Heart left ventricle (tissue), 16 donors: ENCODE data around the gene APCDD1. TPM values are rescaled to one million over a fixed set of nuclear protein-coding genes. Genes with fewer than 3 reads are reported as not detected.

Experiments
- ATAC-seq, 4 donors: fragments of 200-7000 bp; cut with Tn5 transposase; one replicate each; pipeline ENCODE4 v1.9.1; 2020 to 2022; ENCODE audit warnings: moderate library complexity in 4 of 4, mild to moderate bottlenecking in 3 of 4, moderate number of reproducible peaks in 1 of 4
- DNase-seq, 5 donors: peaks; one replicate each; pipeline ENCODE4 v3.0.0-alpha.2; 2020
- H3K27ac ChIP-seq, 12 donors: fragments of 200-600 bp; sonication (generic) in 4 of 12; one replicate each; pipeline versions ENCODE4 v1.5.0 to v1.8.0; 2016 to 2022; ENCODE audit warnings: mild to moderate bottlenecking in 2 of 12
- H3K27me3 ChIP-seq, 9 donors: fragments of 200-600 bp; sonication (generic) in 2 of 9; one replicate each; pipeline versions ENCODE4 v1.5.1 to v1.8.0; 2016 to 2022; ENCODE audit warnings: mild to moderate bottlenecking in 3 of 9
- H3K36me3 ChIP-seq, 9 donors: fragments of 200-600 bp; sonication (generic) in 2 of 9; one replicate each; pipeline versions ENCODE4 v1.5.0 to v1.8.0; 2018 to 2022; ENCODE audit warnings: mild to moderate bottlenecking in 2 of 9
- H3K4me1 ChIP-seq, 12 donors: fragments of 200-600 bp; sonication (generic) in 4 of 12; one replicate each; pipeline versions ENCODE4 v1.5.0 to v1.8.0; 2016 to 2022; ENCODE audit warnings: mild to moderate bottlenecking in 3 of 12
- H3K4me3 ChIP-seq, 12 donors: fragments of 200-600 bp; sonication (generic) in 4 of 12; one replicate each; pipeline versions ENCODE4 v1.5.0 to v1.8.0; 2017 to 2022; ENCODE audit warnings: mild to moderate bottlenecking in 9 of 12, moderate library complexity in 4 of 12
- H3K9me3 ChIP-seq, 12 donors: fragments of 200-600 bp; sonication (generic) in 4 of 12; one replicate each; pipeline versions ENCODE4 v1.5.0 to v1.8.0; 2016 to 2022; ENCODE audit warnings: mild to moderate bottlenecking in 1 of 12
- POLR2A ChIP-seq, 2 donors: fragments of 450-650 bp; IDR thresholded peaks; one replicate each; pipeline ENCODE4 v1.6.1; 2017; ENCODE audit warnings: antibody characterized with exemption in 2 of 2, mild to moderate bottlenecking in 2 of 2, moderate library complexity in 2 of 2
- WGBS, 4 donors: extraction: QIAGEN DNeasy Blood & Tissue Kit in 2 of 4; methylation state at CpG; one replicate each; pipeline versions ENCODE4 v1.1.5 to v1.1.7; 2013 to 2018; 5-methylcytosine and 5-hydroxymethylcytosine counted together
- intact Hi-C, 10 donors: fragments of 100-400 bp; cut with DNase I; formaldehyde crosslinking; loops; one replicate each; pipeline versions ENCODE4 v1.11.1 to v1.14.2; 2022
- polyA plus RNA-seq, 2 donors: library from polyadenylated mRNA; stranded (reverse); fragments of 200-250 nt; gene quantifications; one replicate each; pipeline ENCODE4 v1.2.3, GENCODE V29; 2013
- total RNA-seq, 9 donors: library from RNA; depleted of rRNA in 2 of 9; stranded (reverse); fragments of >200 nt in 2 of 9; fragmentation: NEBNext Ultra II Directional in 3 of 9; extraction: Animal tissue kit (Norgen Biotek cat#: 25700) in 3 of 9; gene quantifications; one replicate each; pipeline versions ENCODE4 v1.1.0 to v1.2.4, GENCODE V29; 2016 to 2023
- TF ChIP-seq, protein P1 (sequence below), 12 donors: fragments of 200-600 bp; sonication (generic) in 4 of 12; IDR thresholded peaks; one replicate each; pipeline versions ENCODE4 v1.5.0 to v1.8.0; 2018 to 2022; ENCODE audit warnings: antibody characterized with exemption in 12 of 12, mild to moderate bottlenecking in 5 of 12
- donor health status: ischemic (EF 13 %, LVEDD 7.1; RV severe dilation, severe dysfunction).
- donor health status: healthy with polysubstance abuse.
- donor health status: DM: no; HTN: yes; CAD: no.
- donor health status: DM: no; HTN: no; CAD: no.
- donor health status: ischemic (EF 25% LVEDD 6.9; RV normal size, moderate dysfunction).
- donor health status: ischemic (EF 25% LVEDD 5.7; RV mildly dilated, moderate dysfunction).
- donor health status: healthy.
- donor health status: DM: yes; HTN: yes; CAD: no.
- donor health status: ischemic (EF 35%, LVEDD 5.7; RV mildly dilated, moderate dysfunction).
- donor health status: nonischemic (EF 11% LVEDD 7.7; RV severe dilation, severe dysfunction).
- donor health status: DM: yes; HTN: yes; CAD: no.
- donor health status: PGD.
- donor health status: ischemic (EF 29% LVEDD 5.4; RV normal size, mild dysfunction).
- donor health status: nonischemic (EF 23%, LVEDD 6.1; RV moderate dilation, normal function).

APCDD1 gene
- total and polyA plus RNA-seq, 11 donors: 7.5 to 65.4 (median 15.7) TPM

DNA sequence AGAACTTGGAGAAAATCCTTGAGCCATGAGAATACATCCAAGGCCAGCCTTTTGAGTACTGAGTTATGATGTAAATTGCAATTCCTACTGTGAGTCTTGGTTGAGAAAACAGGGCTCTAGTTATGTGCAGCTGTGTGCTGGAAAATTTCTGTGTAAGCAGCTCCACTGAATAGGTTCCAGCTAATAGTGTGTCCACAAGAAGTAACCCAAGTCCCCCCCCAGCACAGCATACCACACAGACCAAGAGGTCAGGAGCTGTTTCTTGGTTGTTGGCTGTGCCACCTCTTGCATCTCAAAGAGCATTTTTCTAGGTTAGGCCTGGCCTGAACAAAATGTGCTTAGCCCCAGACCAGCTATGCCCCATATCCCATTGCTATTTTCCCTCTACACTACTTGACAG lies 36.8 kb upstream of the APCDD1 start:
- no peak overlapping the region for H3K4me3 ChIP-seq
- peaks cover 0 to 5% (median 0%) of the 10 kb centered on the region in 12 donors for H3K9me3 ChIP-seq
- peak in 1 of 4 donors; percentile 10 for ATAC-seq
- intact Hi-C loops: no loop called here
- peaks cover 0 to 8% (median 3%) of the 10 kb centered on the region in 12 donors for H3K4me1 ChIP-seq
- H3K27ac ChIP-seq: no peak overlapping the region
- no peaks in the 10 kb centered on the region for H3K36me3 ChIP-seq
- TF ChIP-seq, protein P1, sequence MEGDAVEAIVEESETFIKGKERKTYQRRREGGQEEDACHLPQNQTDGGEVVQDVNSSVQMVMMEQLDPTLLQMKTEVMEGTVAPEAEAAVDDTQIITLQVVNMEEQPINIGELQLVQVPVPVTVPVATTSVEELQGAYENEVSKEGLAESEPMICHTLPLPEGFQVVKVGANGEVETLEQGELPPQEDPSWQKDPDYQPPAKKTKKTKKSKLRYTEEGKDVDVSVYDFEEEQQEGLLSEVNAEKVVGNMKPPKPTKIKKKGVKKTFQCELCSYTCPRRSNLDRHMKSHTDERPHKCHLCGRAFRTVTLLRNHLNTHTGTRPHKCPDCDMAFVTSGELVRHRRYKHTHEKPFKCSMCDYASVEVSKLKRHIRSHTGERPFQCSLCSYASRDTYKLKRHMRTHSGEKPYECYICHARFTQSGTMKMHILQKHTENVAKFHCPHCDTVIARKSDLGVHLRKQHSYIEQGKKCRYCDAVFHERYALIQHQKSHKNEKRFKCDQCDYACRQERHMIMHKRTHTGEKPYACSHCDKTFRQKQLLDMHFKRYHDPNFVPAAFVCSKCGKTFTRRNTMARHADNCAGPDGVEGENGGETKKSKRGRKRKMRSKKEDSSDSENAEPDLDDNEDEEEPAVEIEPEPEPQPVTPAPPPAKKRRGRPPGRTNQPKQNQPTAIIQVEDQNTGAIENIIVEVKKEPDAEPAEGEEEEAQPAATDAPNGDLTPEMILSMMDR (IDR thresholded peaks at IDR 0.05): no peak
- no peak for TF ChIP-seq POLR2A (IDR thresholded peaks at IDR 0.05)
- DNase-seq: no peak
- no peaks in the 10 kb centered on the region for H3K27me3 ChIP-seq

DNA sequence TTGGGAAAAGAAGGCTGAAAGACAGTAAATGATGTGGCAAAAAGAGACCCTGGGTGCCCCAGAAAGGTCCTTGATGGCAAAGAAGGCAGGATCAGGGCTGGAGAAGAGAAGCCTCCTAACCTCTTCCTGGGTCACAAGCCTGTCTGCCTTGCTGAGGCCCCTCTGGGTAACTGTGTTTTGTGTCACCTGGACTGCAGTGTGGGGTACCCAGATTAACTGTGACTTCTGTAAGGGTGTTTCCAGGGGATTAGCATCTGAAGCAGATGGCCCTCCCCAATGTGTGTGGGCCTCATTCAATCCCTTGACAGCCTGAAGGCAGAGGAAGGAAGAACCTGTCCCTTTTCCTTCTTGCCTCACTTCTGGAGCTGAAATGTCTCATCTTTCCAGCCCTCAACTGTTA lies 35.6 kb upstream of the APCDD1 start:
- Histone ChIP-seq H3K4me1 (peaks cover 0 to 10% (median 4%) of the 10 kb centered on the region in 12 donors), H3K36me3 (no peaks in the 10 kb centered on the region), H3K4me3 (no peak overlapping the region), H3K27me3 (no peaks in the 10 kb centered on the region), H3K9me3 (peaks cover 0 to 5% (median 0%) of the 10 kb centered on the region in 12 donors), H3K27ac (no peak overlapping the region)
- ATAC-seq: no peak
- no peak for TF ChIP-seq POLR2A (IDR thresholded peaks at IDR 0.05)
- TF ChIP-seq, protein P1 (IDR thresholded peaks at IDR 0.05): no peak
- intact Hi-C loops: no loop called here
- no peak for DNase-seq

DNA sequence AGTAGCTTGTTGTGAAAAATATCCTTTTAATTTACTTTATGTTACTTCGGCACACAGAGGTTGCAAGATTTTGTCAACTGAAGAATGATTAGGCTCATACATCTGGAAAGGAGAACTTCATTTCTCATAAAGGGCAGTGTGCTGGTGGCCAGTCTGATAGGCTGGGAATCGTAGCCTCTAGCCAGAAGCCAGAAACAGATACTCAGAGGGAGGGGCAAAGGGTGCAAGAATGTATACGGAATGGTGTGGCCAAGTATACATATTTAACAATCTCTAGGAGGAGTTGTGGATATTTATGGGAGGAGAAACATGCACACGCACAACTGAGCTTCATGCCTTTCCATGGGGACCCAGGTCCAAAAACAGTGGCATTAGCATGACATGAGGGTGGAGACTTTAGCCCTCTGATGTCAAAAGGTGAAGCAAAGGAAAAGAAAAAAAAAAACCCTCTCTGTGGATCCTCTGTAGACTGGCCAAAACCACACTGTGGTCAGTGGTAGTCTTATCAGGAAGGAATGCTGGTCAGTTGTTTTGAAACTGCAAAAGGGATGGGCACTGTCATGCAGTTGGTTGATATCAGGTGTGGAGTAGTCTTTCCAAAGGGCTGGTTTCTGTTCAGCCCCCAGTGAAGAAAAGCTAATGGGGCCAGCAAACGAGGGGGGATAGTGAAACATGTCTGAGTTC lies 34.9 kb upstream of the APCDD1 start:
- Histone ChIP-seq H3K27ac (no peak overlapping the region), H3K4me3 (no peak overlapping the region), H3K27me3 (peaks cover 0 to 3% (median 0%) of the 10 kb centered on the region in 9 donors), H3K4me1 (peaks cover 0 to 15% (median 6%) of the 10 kb centered on the region in 12 donors), H3K9me3 (peaks cover 0 to 5% (median 0%) of the 10 kb centered on the region in 12 donors), H3K36me3 (no peaks in the 10 kb centered on the region)
- no peak for DNase-seq
- no peak for ATAC-seq
- no peak for TF ChIP-seq POLR2A (IDR thresholded peaks at IDR 0.05)
- TF ChIP-seq, protein P1 (IDR thresholded peaks at IDR 0.05): no peak
- 89 to 91% (median 90%) methylated on average over 5 of the region's 5 CpGs for WGBS, 4 donors
- intact Hi-C loops: no loop called here

GRCh38 chr18:10420561-10421352 lies 33.7 kb upstream of the APCDD1 start:
- Histone ChIP-seq H3K27ac (peak overlapping the region in 1 of 12 donors; percentile 6), H3K36me3 (no peaks in the 10 kb centered on the region), H3K27me3 (peaks cover 0 to 3% (median 0%) of the 10 kb centered on the region in 9 donors), H3K4me3 (no peak overlapping the region), H3K9me3 (peaks cover 0 to 5% (median 0%) of the 10 kb centered on the region in 12 donors), H3K4me1 (peaks cover 0 to 16% (median 6%) of the 10 kb centered on the region in 12 donors)
- no peak for DNase-seq
- TF ChIP-seq, protein P1 (IDR thresholded peaks at IDR 0.05): no peak
- no peak for TF ChIP-seq POLR2A (IDR thresholded peaks at IDR 0.05)
- WGBS, 4 donors: 75 to 89% (median 84%) methylated on average over 5 of the region's 5 CpGs
- intact Hi-C loops: no loop called here
- peak in 3 of 4 donors; percentile 46 to 53 (median 47) for ATAC-seq
